Activated CD8-positive, alpha-beta T cell treated with anti-CD3 and anti-CD28 coated beads, Interleukin-2, amount 10 ng/mL, durations not matched to agents 7 days and 5 days (primary cell): ENCODE results near the gene CDH16. TPM values are rescaled to one million over a fixed set of nuclear protein-coding genes. Genes with fewer than 3 reads are reported as not detected.

ENCODE experiments used
- ATAC-seq: fragments of 150-1000 bp; cut with Tn5 transposase; one replicate; pipeline ENCODE4 v1.10.0; 2021; ENCODE audit warnings: moderate library complexity
- CTCF ChIA-PET: fragments of 350-600 bp; sonication (Branson Sonifier 250); formaldehyde crosslinking; loops from one replicate; lab custom pipeline; 2021; ENCODE audit warnings: antibody characterized with exemption; lab: Charles Lee
- POLR2A ChIA-PET: fragments of 350-600 bp; sonication (Branson Sonifier 250); formaldehyde crosslinking; loops from one replicate; lab custom pipeline; 2021; ENCODE audit warnings: antibody characterized with exemption; lab: Charles Lee
- DNase-seq: peaks from one replicate; pipeline ENCODE4 v3.0.0-alpha.2; 2020
- H3K27ac Mint-ChIP-seq: one replicate; pipeline ENCODE4 v1.8.0; 2021; ENCODE audit warnings: mild to moderate bottlenecking, mixed read lengths
- H3K27me3 Mint-ChIP-seq: one replicate; pipeline ENCODE4 v1.8.0; 2021; ENCODE audit warnings: low read depth, mixed read lengths
- H3K36me3 Mint-ChIP-seq: one replicate; pipeline ENCODE4 v1.8.0; 2021; ENCODE audit warnings: low read depth, mixed read lengths
- H3K4me1 Mint-ChIP-seq: one replicate; pipeline ENCODE4 v1.8.0; 2021; ENCODE audit warnings: low read depth, mixed read lengths
- H3K4me3 Mint-ChIP-seq: one replicate; pipeline ENCODE4 v1.8.0; 2021; ENCODE audit warnings: mild to moderate bottlenecking, mixed read lengths
- H3K9me3 Mint-ChIP-seq: one replicate; pipeline ENCODE4 v1.8.0; 2022; ENCODE audit warnings: mixed read lengths; ENCODE audit not compliant: insufficient read depth
- total RNA-seq, 2 experiments: library from RNA; stranded (reverse); gene quantifications; one replicate each; pipeline ENCODE4 v1.2.3, GENCODE V29; 2021

CDH16 gene
- total RNA-seq, 2 experiments from 2014 or later = not detected

GRCh38 chr16:66917741-66918140 is 944 bp downstream of the CDH16 start:
- Mint-ChIP-seq H3K4me1 (no peaks in the 10 kb centered on the region), H3K27ac (no peak overlapping the region), H3K4me3 (no peak overlapping the region), H3K36me3 (no peaks in the 10 kb centered on the region), H3K27me3 (peaks cover 9% of the 10 kb centered on the region), H3K9me3 (no peaks in the 10 kb centered on the region)
- CTCF ChIA-PET = interaction anchor here (3.2 kb wide), 1 partner anchor 11 kb away, joined by 12 read pairs; no protein-coding TSS in a partner anchor
- POLR2A ChIA-PET = interaction anchor here (0.6 to 0.8 kb wide), 2 partner anchors 12 to 130 kb away, joined by 3 read pairs; no protein-coding TSS in a partner anchor
- no peak for ATAC-seq
- DNase-seq = no peak

- Mint-ChIP-seq H3K27me3 (peaks cover 9% of the 10 kb centered on the region), H3K4me3 (no peak overlapping the region), H3K9me3 (no peaks in the 10 kb centered on the region), H3K27ac (no peak overlapping the region), H3K36me3 (no peaks in the 10 kb centered on the region), H3K4me1 (no peaks in the 10 kb centered on the region)
- CTCF ChIA-PET = interaction anchor here (0.6 to 3.2 kb wide), 3 partner anchors 12 to 43 kb away, joined by 3 to 12 read pairs (median 4); no protein-coding TSS in a partner anchor
- POLR2A ChIA-PET = no interaction called here
- ATAC-seq = no peak
- DNase-seq = no peak
These were observed 2.2 kb downstream of the CDH16 start for GRCh38 chr16:66916518-66916917.

GRCh38 chr16:66915041-66915440 is 3.6 kb downstream of the CDH16 start:
- no peak for ATAC-seq
- Mint-ChIP-seq H3K36me3 (no peaks in the 10 kb centered on the region), H3K27me3 (peaks cover 2% of the 10 kb centered on the region), H3K9me3 (no peaks in the 10 kb centered on the region), H3K27ac (no peak overlapping the region), H3K4me1 (no peaks in the 10 kb centered on the region), H3K4me3 (no peak overlapping the region)
- ChIA-PET POLR2A (no interaction called here), CTCF (no interaction called here)
- DNase-seq = no peak

DNA sequence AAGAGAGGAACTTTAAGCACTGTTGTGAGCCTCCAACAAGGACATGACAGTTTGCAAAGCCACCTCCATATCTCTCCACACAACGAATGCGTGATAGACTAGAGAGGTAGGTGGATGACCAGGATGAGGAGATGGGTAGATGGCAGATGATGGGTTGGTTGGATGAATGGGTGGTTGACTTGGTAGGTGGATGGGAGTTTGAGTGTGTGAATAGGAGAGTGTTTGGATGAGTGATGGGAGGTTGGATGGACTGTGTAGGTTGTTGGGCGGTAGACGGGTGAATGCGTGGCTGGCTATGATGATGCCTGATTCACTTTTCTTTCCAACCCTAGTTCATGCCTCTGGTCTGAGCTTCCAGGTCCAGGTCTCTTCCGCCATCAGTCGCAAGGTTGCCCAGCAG is 4.1 kb downstream of the CDH16 start:
- POLR2A ChIA-PET = no interaction called here
- DNase-seq (no peak), ATAC-seq (no peak)
- no peaks in the 10 kb centered on the region for H3K4me1 Mint-ChIP-seq
- H3K27me3 Mint-ChIP-seq = peaks cover 2% of the 10 kb centered on the region
- no peak overlapping the region for H3K27ac Mint-ChIP-seq
- H3K9me3 Mint-ChIP-seq = no peaks in the 10 kb centered on the region
- no peaks in the 10 kb centered on the region for H3K36me3 Mint-ChIP-seq
- CTCF ChIA-PET = no interaction called here
- H3K4me3 Mint-ChIP-seq = no peak overlapping the region

GRCh38 chr16:66913711-66914110 is 5.0 kb downstream of the CDH16 start:
- no peak for DNase-seq
- ChIA-PET POLR2A (no interaction called here), CTCF (no interaction called here)
- Mint-ChIP-seq H3K36me3 (no peaks in the 10 kb centered on the region), H3K4me3 (no peak overlapping the region), H3K4me1 (no peaks in the 10 kb centered on the region), H3K27ac (no peak overlapping the region), H3K9me3 (no peaks in the 10 kb centered on the region), H3K27me3 (peaks cover 2% of the 10 kb centered on the region)
- ATAC-seq = no peak

- Mint-ChIP-seq H3K9me3 (no peaks in the 10 kb centered on the region), H3K4me3 (no peak overlapping the region), H3K36me3 (no peaks in the 10 kb centered on the region), H3K4me1 (no peaks in the 10 kb centered on the region), H3K27me3 (peaks cover 2% of the 10 kb centered on the region), H3K27ac (no peak overlapping the region)
- no peak for ATAC-seq
- DNase-seq = no peak
- ChIA-PET CTCF (interaction anchor here (0.7 kb wide), 1 partner anchor 18 kb away, joined by 3 read pairs; no protein-coding TSS in a partner anchor), POLR2A (no interaction called here)
These were observed 5.6 kb downstream of the CDH16 start for GRCh38 chr16:66913081-66913480.

DNA sequence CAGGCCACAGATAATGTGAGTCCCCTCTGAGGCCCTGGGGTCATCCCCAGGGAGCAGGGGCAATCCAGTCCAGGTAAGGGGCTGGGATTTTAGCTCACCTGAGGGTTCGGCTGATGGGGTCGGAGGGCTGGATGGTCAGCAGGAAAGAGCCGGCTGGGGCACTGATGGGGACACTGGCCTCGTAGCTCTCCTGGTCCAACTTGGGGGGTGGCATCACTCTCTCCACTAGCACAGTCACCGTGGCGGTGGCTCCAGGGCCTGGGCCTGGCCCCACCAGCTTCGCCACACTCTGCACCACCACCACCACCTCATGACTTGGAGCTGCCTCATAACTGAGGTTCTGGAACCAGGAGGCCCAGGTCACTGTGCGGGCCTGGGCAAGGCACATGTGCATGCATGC is 6.9 kb downstream of the CDH16 start:
- H3K4me1 Mint-ChIP-seq = no peaks in the 10 kb centered on the region
- H3K27me3 Mint-ChIP-seq = peaks cover 2% of the 10 kb centered on the region
- POLR2A ChIA-PET = no interaction called here

GRCh38 chr16:66911112-66911511 is 7.6 kb downstream of the CDH16 start:
- ChIA-PET POLR2A (interaction anchor here (0.6 kb wide), 1 partner anchor 13 kb away, joined by 3 read pairs; no protein-coding TSS in a partner anchor), CTCF (interaction anchor here (1.0 to 3.0 kb wide), 4 partner anchors 16 to 43 kb away, joined by 3 to 20 read pairs (median 12); partner anchors contain the start of gene RRAD)
- H3K4me1 Mint-ChIP-seq = peaks cover 2% of the 10 kb centered on the region
- DNase-seq = no peak
- no peaks in the 10 kb centered on the region for H3K36me3 Mint-ChIP-seq
- H3K27me3 Mint-ChIP-seq = no peaks in the 10 kb centered on the region
- no peaks in the 10 kb centered on the region for H3K9me3 Mint-ChIP-seq
- no peak for ATAC-seq
- H3K27ac Mint-ChIP-seq = no peak overlapping the region
- H3K4me3 Mint-ChIP-seq = no peak overlapping the region

More for the DNA sequence above, 6.9 kb downstream of the CDH16 start:
- no peaks in the 10 kb centered on the region for H3K9me3 Mint-ChIP-seq
- no peak overlapping the region for H3K27ac Mint-ChIP-seq
- DNase-seq (no peak), ATAC-seq (no peak)
- CTCF ChIA-PET = interaction anchor here (1.4 kb wide), 1 partner anchor 17 kb away, joined by 3 read pairs; no protein-coding TSS in a partner anchor
- no peaks in the 10 kb centered on the region for H3K36me3 Mint-ChIP-seq
- no peak overlapping the region for H3K4me3 Mint-ChIP-seq

- H3K36me3 Mint-ChIP-seq = no peaks in the 10 kb centered on the region
- H3K9me3 Mint-ChIP-seq = no peaks in the 10 kb centered on the region
- no peak overlapping the region for H3K4me3 Mint-ChIP-seq
- no peak overlapping the region for H3K27ac Mint-ChIP-seq
- ATAC-seq (no peak), DNase-seq (no peak)
- ChIA-PET CTCF (interaction anchor here (0.7 to 3.0 kb wide), 11 partner anchors 11 to 241 kb away, joined by 3 to 20 read pairs (median 4); partner anchors contain the start of genes B3GNT9, PDP2 and RRAD), POLR2A (interaction anchor here (0.6 kb wide), 1 partner anchor 12 kb away, joined by 3 read pairs; no protein-coding TSS in a partner anchor)
- no peaks in the 10 kb centered on the region for H3K27me3 Mint-ChIP-seq
- H3K4me1 Mint-ChIP-seq = peaks cover 6% of the 10 kb centered on the region
These were observed 8.3 kb downstream of the CDH16 start for GRCh38 chr16:66910175-66910940.

DNA sequence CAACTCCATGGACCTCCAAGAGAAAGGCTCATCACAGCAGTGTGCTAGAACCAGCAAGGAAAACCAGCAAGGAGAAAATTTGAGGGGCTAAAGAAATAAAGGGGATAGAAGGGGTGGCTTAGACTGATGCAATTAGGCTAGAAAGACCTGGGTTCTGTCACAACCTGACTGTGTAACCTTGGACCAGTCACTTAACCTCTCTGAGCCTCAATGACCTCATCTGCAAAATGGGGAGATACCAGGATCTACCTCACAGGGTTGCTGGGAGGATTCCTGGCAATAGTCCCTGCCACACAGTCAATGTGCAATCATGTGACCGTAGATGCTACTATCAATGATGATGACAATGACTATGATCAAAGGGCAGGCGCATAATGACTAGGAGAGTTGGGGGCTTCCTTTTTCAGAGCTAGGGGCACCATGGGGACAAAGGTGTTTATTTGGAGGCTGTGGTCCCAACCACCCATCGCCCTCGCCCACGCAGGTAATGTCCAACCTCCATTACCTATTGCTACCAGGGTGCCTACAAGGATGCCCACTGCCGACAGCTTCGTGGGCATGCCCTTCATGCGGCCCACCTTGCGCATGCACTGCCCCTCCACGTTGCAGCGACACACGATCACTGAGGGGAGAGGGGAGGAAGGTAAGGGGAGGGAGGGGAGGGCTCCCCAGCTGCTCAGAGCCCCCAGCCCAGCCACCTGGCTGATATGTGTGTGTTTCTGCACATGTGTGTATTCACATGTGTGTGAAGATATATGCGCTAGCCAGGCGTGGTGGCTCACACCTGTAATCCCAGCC is 9.7 kb downstream of the CDH16 start:
- ChIA-PET POLR2A (interaction anchor here (0.8 kb wide), 1 partner anchor 17 kb away, joined by 3 read pairs; no protein-coding TSS in a partner anchor), CTCF (interaction anchor here (1.2 to 3.0 kb wide), 6 partner anchors 9 to 36 kb away, joined by 3 to 20 read pairs (median 8); partner anchors contain the start of genes PDP2 and RRAD)
- ATAC-seq = no peak
- Mint-ChIP-seq H3K4me1 (peaks cover 6% of the 10 kb centered on the region), H3K27ac (no peak overlapping the region), H3K4me3 (no peak overlapping the region), H3K36me3 (no peaks in the 10 kb centered on the region), H3K27me3 (no peaks in the 10 kb centered on the region), H3K9me3 (no peaks in the 10 kb centered on the region)
- DNase-seq = no peak

DNA sequence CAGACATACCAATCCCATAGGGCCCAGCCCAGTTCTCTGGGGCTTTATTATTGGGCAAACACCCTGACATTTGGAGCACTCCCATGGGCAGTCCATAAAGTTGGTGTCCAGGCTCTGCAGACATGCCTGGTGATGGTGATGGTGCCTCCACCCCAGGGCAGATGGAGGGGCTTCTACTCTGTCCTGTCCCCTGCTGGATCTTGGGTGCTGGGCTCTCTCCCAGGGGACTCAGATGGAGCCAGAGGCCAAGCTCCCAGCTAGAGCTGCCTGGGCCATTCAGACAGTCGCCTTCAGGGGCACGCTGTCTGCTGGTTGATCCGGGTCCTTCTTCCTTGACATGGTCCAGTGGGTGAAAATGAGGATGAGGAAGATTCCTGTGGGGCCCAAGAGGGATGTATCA is 10.6 kb downstream of the CDH16 start:
- POLR2A ChIA-PET = no interaction called here
- H3K27ac Mint-ChIP-seq = no peak overlapping the region
- no peaks in the 10 kb centered on the region for H3K9me3 Mint-ChIP-seq
- no peak for DNase-seq
- ATAC-seq = no peak
- no peaks in the 10 kb centered on the region for H3K27me3 Mint-ChIP-seq
- no peaks in the 10 kb centered on the region for H3K36me3 Mint-ChIP-seq
- H3K4me1 Mint-ChIP-seq = peaks cover 6% of the 10 kb centered on the region
- H3K4me3 Mint-ChIP-seq = no peak overlapping the region
- CTCF ChIA-PET = interaction anchor here (1.8 to 5.5 kb wide), 2 partner anchors 13 to 156 kb away, joined by 5 to 27 read pairs; partner anchors contain the start of gene DYNC1LI2
